Measurements from ENCODE around the gene ALLC. TPM values are rescaled to one million over a fixed set of nuclear protein-coding genes. Genes with fewer than 3 reads are reported as not detected.

ALLC gene
- total and polyA plus RNA-seq, 2 experiments from 2014 or later: not detected

DNA sequence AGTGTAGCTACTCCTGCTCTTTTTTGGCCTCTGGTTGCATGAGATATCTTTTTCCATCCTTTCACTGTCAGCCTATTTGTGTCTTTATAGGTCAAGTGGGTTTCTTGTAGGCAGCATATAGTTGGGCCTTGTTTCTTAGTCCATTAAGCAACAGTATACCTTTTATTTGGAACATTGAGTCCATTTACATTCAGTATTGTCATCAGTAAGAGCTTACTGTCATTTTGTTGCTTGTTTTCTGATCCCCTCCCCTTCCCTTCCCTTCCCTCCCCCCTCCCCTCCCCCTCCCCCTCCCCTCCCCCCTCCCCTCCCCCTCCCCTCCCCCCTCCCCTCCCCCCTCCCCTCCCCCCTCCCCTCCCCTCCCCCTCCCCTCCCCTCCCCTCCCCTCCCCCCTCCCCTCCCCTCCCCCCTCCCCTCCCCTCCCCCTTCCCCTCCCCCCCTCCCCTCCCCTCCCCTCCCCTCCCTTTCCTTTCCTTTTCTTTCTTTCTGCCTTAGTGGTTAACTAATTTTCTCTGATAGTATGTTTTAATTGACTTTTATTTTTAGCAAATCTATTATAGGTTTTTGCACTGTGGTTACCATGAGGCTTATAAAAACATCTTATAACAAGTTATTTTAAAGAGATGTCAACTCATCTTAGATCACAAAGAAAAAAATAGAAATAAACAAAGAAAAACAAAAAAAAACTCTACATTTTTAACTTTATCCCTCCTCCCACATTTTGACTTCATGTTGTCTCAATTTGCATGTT lies 32.2 kb downstream of the ALLC start:
- no peak for DNase-seq
- no peaks in the 10 kb centered on the region for H3K27me3 ChIP-seq (replicated peaks; ENCODE audit: insufficient read depth)
- no peaks in the 10 kb centered on the region for H4K20me1 ChIP-seq (ENCODE audit: insufficient read depth)
- TF ChIP-seq EZH2 (IDR thresholded peaks at IDR 0.05; ENCODE audit: insufficient read depth, poor library complexity, severe bottlenecking): no peak
- TF ChIP-seq EZH2phosphoT487 (IDR thresholded peaks at IDR 0.05; ENCODE audit: insufficient read depth, low read depth): no peak
- H3K27ac ChIP-seq: no peak overlapping the region
- H3F3A ChIP-seq (ENCODE audit: insufficient read depth): no peaks in the 10 kb centered on the region
- H3K9ac ChIP-seq: no peak overlapping the region
- no peak overlapping the region for H3K4me3 ChIP-seq
- H3K79me2 ChIP-seq (ENCODE audit: insufficient read depth): no peaks in the 10 kb centered on the region
- H3K9me2 ChIP-seq (ENCODE audit: insufficient read depth): no peaks in the 10 kb centered on the region
- in situ Hi-C loops (cut with MboI): no loop called here
- no peak overlapping the region for H2AFZ ChIP-seq
- H3K9me3 ChIP-seq (ENCODE audit: low read depth): no peaks in the 10 kb centered on the region
- no peak overlapping the region for H3K4me2 ChIP-seq (ENCODE audit: unreplicated experiment)
- no peaks in the 10 kb centered on the region for H3K4me1 ChIP-seq (ENCODE audit: insufficient read depth)
- H3K36me3 ChIP-seq (ENCODE audit: low read depth): no peaks in the 10 kb centered on the region

DNA sequence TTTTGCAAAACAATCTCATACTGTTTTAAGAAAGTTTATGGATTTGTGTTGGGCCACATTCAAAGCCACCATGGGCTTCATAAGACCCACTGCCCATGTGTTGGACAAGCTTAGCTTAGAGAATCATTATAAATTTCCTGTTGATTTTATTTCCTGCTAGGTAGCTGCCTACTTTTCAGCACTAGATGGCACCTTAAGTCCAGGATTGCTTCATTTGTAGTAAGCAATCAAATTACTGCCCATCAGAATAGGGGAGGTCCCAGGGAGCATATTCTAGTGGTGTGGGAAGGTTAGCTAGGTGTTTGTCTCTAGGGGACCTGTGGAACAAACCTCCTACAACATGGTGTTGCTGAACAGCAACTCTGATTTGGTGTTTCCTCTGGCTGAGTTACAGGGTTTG lies 34.4 kb downstream of the ALLC start:
- Histone ChIP-seq H3K4me3 (no peak overlapping the region), H3K36me3 (ENCODE audit: low read depth) (no peaks in the 10 kb centered on the region), H3K79me2 (ENCODE audit: insufficient read depth) (no peaks in the 10 kb centered on the region), H3K9me3 (ENCODE audit: low read depth) (no peaks in the 10 kb centered on the region), H3K27me3 (replicated peaks; ENCODE audit: insufficient read depth) (no peaks in the 10 kb centered on the region), H3K27ac (no peak overlapping the region), H3K9me2 (ENCODE audit: insufficient read depth) (no peaks in the 10 kb centered on the region), H3F3A (ENCODE audit: insufficient read depth) (no peaks in the 10 kb centered on the region), H3K9ac (no peak overlapping the region), H2AFZ (no peak overlapping the region), H4K20me1 (ENCODE audit: insufficient read depth) (no peaks in the 10 kb centered on the region), H3K4me2 (ENCODE audit: unreplicated experiment) (no peak overlapping the region), H3K4me1 (ENCODE audit: insufficient read depth) (no peaks in the 10 kb centered on the region)
- TF ChIP-seq EZH2 (IDR thresholded peaks at IDR 0.05; ENCODE audit: insufficient read depth, poor library complexity, severe bottlenecking) (no peak), EZH2phosphoT487 (IDR thresholded peaks at IDR 0.05; ENCODE audit: insufficient read depth, low read depth) (no peak)
- in situ Hi-C loops (cut with MboI): no loop called here
- DNase-seq: peak; percentile 10

DNA sequence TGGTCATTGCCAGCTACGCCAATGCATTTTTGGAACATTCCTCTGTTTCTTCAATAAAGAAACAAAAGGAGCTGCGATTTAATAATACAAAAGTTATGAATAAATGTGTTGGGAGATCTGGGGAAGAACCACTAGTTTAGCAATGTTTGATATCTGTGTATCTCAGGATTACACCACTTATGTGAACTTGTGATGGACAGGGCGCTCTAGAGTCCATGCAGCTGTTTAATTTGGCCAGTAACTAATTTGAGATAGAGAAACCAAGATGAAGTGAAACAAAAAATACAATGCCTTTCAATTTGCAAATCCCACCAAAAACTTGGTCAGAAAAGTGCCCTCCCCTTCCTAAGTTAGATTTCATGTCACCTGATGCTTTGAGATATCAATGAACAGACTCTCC lies 38.5 kb downstream of the ALLC start:
- Histone ChIP-seq H3K9ac (no peak overlapping the region), H3K27ac (no peak overlapping the region), H3K9me2 (ENCODE audit: insufficient read depth) (no peaks in the 10 kb centered on the region), H3K27me3 (replicated peaks; ENCODE audit: insufficient read depth) (peaks cover 13% of the 10 kb centered on the region; the same call in 1 of the 2 replicates), H2AFZ (no peak overlapping the region), H3K9me3 (ENCODE audit: low read depth) (no peaks in the 10 kb centered on the region), H3K36me3 (ENCODE audit: low read depth) (no peaks in the 10 kb centered on the region), H3F3A (ENCODE audit: insufficient read depth) (no peaks in the 10 kb centered on the region), H4K20me1 (ENCODE audit: insufficient read depth) (no peaks in the 10 kb centered on the region), H3K4me2 (ENCODE audit: unreplicated experiment) (no peak overlapping the region), H3K79me2 (ENCODE audit: insufficient read depth) (no peaks in the 10 kb centered on the region), H3K4me3 (no peak overlapping the region), H3K4me1 (ENCODE audit: insufficient read depth) (no peaks in the 10 kb centered on the region)
- in situ Hi-C loops (cut with MboI): no loop called here
- WGBS, 2 experiments (ENCODE audit: low coverage in 1 of 2, low lambda C conversion rate in 2 of 2, missing lambda C conversion rate in 2 of 2): 45 to 48% methylated on average over 3 of the region's 3 CpGs
- no peak for TF ChIP-seq EZH2 (IDR thresholded peaks at IDR 0.05; ENCODE audit: insufficient read depth, poor library complexity, severe bottlenecking)
- no peak for TF ChIP-seq EZH2phosphoT487 (IDR thresholded peaks at IDR 0.05; ENCODE audit: insufficient read depth, low read depth)
- DNase-seq: no peak

DNA sequence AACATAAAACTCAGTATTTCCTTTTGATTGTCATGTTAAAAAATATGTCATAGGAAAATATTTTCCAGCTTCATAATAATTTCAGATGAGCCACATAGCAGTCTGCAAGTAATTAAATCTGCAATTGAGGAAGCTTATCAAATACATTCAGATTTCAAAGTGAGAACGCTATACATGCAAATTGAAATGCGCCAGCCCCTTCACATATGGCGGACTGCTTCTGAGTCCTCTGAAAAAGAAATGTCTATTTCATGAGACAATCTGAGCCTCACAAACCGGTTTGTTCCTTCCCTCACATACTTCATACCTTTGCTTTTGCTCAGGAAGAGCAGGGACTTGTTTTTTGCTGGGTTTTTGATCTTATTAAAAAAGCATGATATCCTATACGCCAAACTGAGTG lies 43.1 kb downstream of the ALLC start:
- no peaks in the 10 kb centered on the region for H3K4me1 ChIP-seq (ENCODE audit: insufficient read depth)
- no peak overlapping the region for H3K9ac ChIP-seq
- no peaks in the 10 kb centered on the region for H3K9me2 ChIP-seq (ENCODE audit: insufficient read depth)
- in situ Hi-C loops (cut with MboI): no loop called here
- no peaks in the 10 kb centered on the region for H3F3A ChIP-seq (ENCODE audit: insufficient read depth)
- no peak for DNase-seq
- no peaks in the 10 kb centered on the region for H3K79me2 ChIP-seq (ENCODE audit: insufficient read depth)
- no peak overlapping the region for H3K27ac ChIP-seq
- H4K20me1 ChIP-seq (ENCODE audit: insufficient read depth): no peaks in the 10 kb centered on the region
- no peaks in the 10 kb centered on the region for H3K36me3 ChIP-seq (ENCODE audit: low read depth)
- H3K4me3 ChIP-seq: no peak overlapping the region
- 45 to 46% methylated on average over 5 of the region's 5 CpGs for WGBS, 2 experiments (ENCODE audit: low coverage in 1 of 2, low lambda C conversion rate in 2 of 2, missing lambda C conversion rate in 2 of 2)
- H3K9me3 ChIP-seq (ENCODE audit: low read depth): no peaks in the 10 kb centered on the region
- H3K4me2 ChIP-seq (ENCODE audit: unreplicated experiment): no peak overlapping the region
- H2AFZ ChIP-seq: no peak overlapping the region
- peaks cover 23% of the 10 kb centered on the region; the same call in 1 of the 2 replicates for H3K27me3 ChIP-seq (replicated peaks; ENCODE audit: insufficient read depth)
- no peak for TF ChIP-seq EZH2 (IDR thresholded peaks at IDR 0.05; ENCODE audit: insufficient read depth, poor library complexity, severe bottlenecking)
- no peak for TF ChIP-seq EZH2phosphoT487 (IDR thresholded peaks at IDR 0.05; ENCODE audit: insufficient read depth, low read depth)
